SU-DHL-6 (cell line): ENCODE data around the gene CDK3.

ENCODE experiments used
- H2AFZ ChIP-seq: fragments of 200-600 bp; sonication (generic); 2 replicates; pipeline ENCODE4 v1.6.1; 2014; ENCODE audit warnings: low read depth, mild to moderate bottlenecking, moderate library complexity, mixed read lengths, antibody characterized with exemption, low read length; ENCODE audit not compliant: severe bottlenecking
- H3F3A ChIP-seq: fragments of 200-600 bp; shearing (Covaris generic); 2 replicates; pipeline ENCODE4 v1.6.0; 2016; ENCODE audit warnings: antibody characterized with exemption, mild to moderate bottlenecking; ENCODE audit not compliant: insufficient read depth
- H3K27ac ChIP-seq: fragments of 200-600 bp; sonication (generic); 2 replicates; pipeline ENCODE4 v1.5.1; 2016; ENCODE audit warnings: low read depth, mild to moderate bottlenecking, low read length, moderate library complexity, mixed read lengths
- H3K27me3 ChIP-seq: fragments of 200-600 bp; sonication (generic), shearing (Covaris generic); 2 replicates; pipeline ENCODE4 v1.6.0; 2014; ENCODE audit warnings: mild to moderate bottlenecking, low read length
- H3K36me3 ChIP-seq: fragments of 200-600 bp; sonication (generic); 2 replicates; pipeline ENCODE4 v1.6.1; 2014; ENCODE audit warnings: mild to moderate bottlenecking, low read length, mixed read lengths
- H3K4me2 ChIP-seq: fragments of 300-600, 200-600 bp; shearing (Covaris generic), sonication (generic); 2 replicates; pipeline ENCODE4 v1.6.0; 2014; ENCODE audit warnings: low read length, low read depth, mild to moderate bottlenecking; ENCODE audit not compliant: poor library complexity, severe bottlenecking
- H3K4me3 ChIP-seq: fragments of 200-600 bp; sonication (generic); 2 replicates; pipeline ENCODE4 v1.5.1; 2014; ENCODE audit warnings: antibody characterized with exemption, low read length, mild to moderate bottlenecking, mixed read lengths; ENCODE audit not compliant: insufficient read depth, poor library complexity, severe bottlenecking
- H3K79me2 ChIP-seq: fragments of 200-600 bp; sonication (generic); 2 replicates; pipeline ENCODE4 v1.6.1; 2014; ENCODE audit warnings: mild to moderate bottlenecking, low read length, moderate library complexity; ENCODE audit not compliant: insufficient read depth
- H3K9ac ChIP-seq: fragments of 200-600 bp; sonication (generic); 2 replicates; pipeline ENCODE4 v1.7.0; 2014; ENCODE audit warnings: mild to moderate bottlenecking, low read length
- H3K9me2 ChIP-seq: fragments of 200-600 bp; sonication (generic); replicated peaks from 2 replicates; pipeline ENCODE4 v1.6.1; 2014; ENCODE audit warnings: low read length; ENCODE audit not compliant: insufficient read depth
- H3K9me3 ChIP-seq: fragments of 200-600 bp; sonication (generic); 2 replicates; pipeline ENCODE4 v1.6.1; 2014; ENCODE audit warnings: low read length, mixed read lengths; ENCODE audit not compliant: insufficient read depth
- H4K20me1 ChIP-seq: fragments of 200-600 bp; sonication (generic); 2 replicates; pipeline ENCODE4 v1.6.1; 2014; ENCODE audit warnings: low read depth, mild to moderate bottlenecking, antibody characterized with exemption, low read length, moderate library complexity, mixed read lengths
- CTCF ChIP-seq: fragments of 200-600 bp; sonication (generic); IDR thresholded peaks from one replicate; pipeline ENCODE4 v1.5.1; 2017; ENCODE audit warnings: antibody characterized with exemption, mild to moderate bottlenecking, low read length, moderate library complexity; ENCODE audit not compliant: insufficient read depth, poor library complexity, severe bottlenecking
- EZH2phosphoT487 ChIP-seq: fragments of 200-600 bp; sonication (generic), shearing (Covaris generic); conservative IDR thresholded peaks from 2 replicates; pipeline ENCODE4 v1.6.1; 2018; ENCODE audit warnings: mild to moderate bottlenecking, antibody characterized with exemption, low read length, moderate library complexity, mixed read lengths

Gene CDK3

GRCh38 chr17:76049239-76049638, 48.6 kb downstream of the CDK3 start:
- Histone ChIP-seq H3K9me3 (no peaks in the 10 kb centered on the region), H2AFZ (no peak overlapping the region), H3K4me3 (no peak overlapping the region), H3K27me3 (no peaks in the 10 kb centered on the region), H4K20me1 (no peaks in the 10 kb centered on the region), H3K27ac (no peak overlapping the region), H3K36me3 (peaks cover 22% of the 10 kb centered on the region; the same call in 1 of the 2 replicates), H3F3A (no peaks in the 10 kb centered on the region), H3K4me2 (no peak overlapping the region), H3K9ac (no peak overlapping the region), H3K79me2 (no peaks in the 10 kb centered on the region), H3K9me2 (no peaks in the 10 kb centered on the region)
- TF ChIP-seq CTCF, result no peak
- TF ChIP-seq EZH2phosphoT487, result no peak

GRCh38 chr17:76049836-76050537, 49.3 kb downstream of the CDK3 start:
- H3K9ac ChIP-seq, result no peak overlapping the region
- H3F3A ChIP-seq, result no peaks in the 10 kb centered on the region
- no peak overlapping the region for H3K4me3 ChIP-seq
- TF ChIP-seq EZH2phosphoT487 (no peak), CTCF (no peak)
- no peaks in the 10 kb centered on the region for H3K9me2 ChIP-seq
- peaks cover 20% of the 10 kb centered on the region; the same call in 1 of the 2 replicates for H3K36me3 ChIP-seq
- H4K20me1 ChIP-seq, result no peaks in the 10 kb centered on the region
- H2AFZ ChIP-seq, result no peak overlapping the region
- no peaks in the 10 kb centered on the region for H3K27me3 ChIP-seq
- H3K27ac ChIP-seq, result no peak overlapping the region
- no peaks in the 10 kb centered on the region for H3K79me2 ChIP-seq
- H3K4me2 ChIP-seq, result no peak overlapping the region
- H3K9me3 ChIP-seq, result no peaks in the 10 kb centered on the region

GRCh38 chr17:76050538-76051467, 50.1 kb downstream of the CDK3 start:
- no peaks in the 10 kb centered on the region for H3K9me2 ChIP-seq
- no peak overlapping the region for H3K9ac ChIP-seq
- TF ChIP-seq EZH2phosphoT487 (no peak), CTCF (no peak)
- H3F3A ChIP-seq, result no peaks in the 10 kb centered on the region
- H4K20me1 ChIP-seq, result no peaks in the 10 kb centered on the region
- H3K36me3 ChIP-seq, result peaks cover 20% of the 10 kb centered on the region; the same call in 1 of the 2 replicates
- H3K4me3 ChIP-seq, result no peak overlapping the region
- H3K4me2 ChIP-seq, result no peak overlapping the region
- no peaks in the 10 kb centered on the region for H3K9me3 ChIP-seq
- H3K27ac ChIP-seq, result no peak overlapping the region
- H3K27me3 ChIP-seq, result no peaks in the 10 kb centered on the region
- H3K79me2 ChIP-seq, result no peaks in the 10 kb centered on the region
- no peak overlapping the region for H2AFZ ChIP-seq
